Parathyroid adenoma (tissue), 2 donors: Measurements from ENCODE around the gene ZFPL1.

Source experiments
- H2AFZ ChIP-seq: fragments of 300-600 bp; sonication (generic); one replicate; pipeline ENCODE4 v1.7.0; 2017; ENCODE audit warnings: antibody characterized with exemption, mild to moderate bottlenecking
- H3K27ac ChIP-seq: fragments of 300-600 bp; sonication (generic); one replicate; pipeline ENCODE4 v1.7.0; 2017
- H3K27me3 ChIP-seq: fragments of 300-600 bp; sonication (generic); one replicate; pipeline ENCODE4 v1.7.0; 2017; ENCODE audit warnings: low read length; ENCODE audit not compliant: control insufficient read depth, insufficient read depth
- H3K36me3 ChIP-seq: fragments of 300-600 bp; sonication (generic); one replicate; pipeline ENCODE4 v1.7.0; 2017; ENCODE audit warnings: low read length; ENCODE audit not compliant: control insufficient read depth, insufficient read depth
- H3K4me1 ChIP-seq: fragments of 300-600 bp; sonication (generic); one replicate; pipeline ENCODE4 v1.7.0; 2017; ENCODE audit warnings: control low read depth
- H3K4me2 ChIP-seq: fragments of 300-600 bp; sonication (generic); one replicate; pipeline ENCODE4 v1.7.0; 2017; ENCODE audit warnings: low read length
- H3K4me3 ChIP-seq: fragments of 300-600 bp; sonication (generic); one replicate; pipeline ENCODE4 v1.7.0; 2017; ENCODE audit warnings: low read depth, low read length
- H3K79me2 ChIP-seq: fragments of 300-600 bp; sonication (generic); one replicate; pipeline ENCODE4 v1.7.0; 2017; ENCODE audit warnings: control low read depth
- H3K9ac ChIP-seq: fragments of 300-600 bp; sonication (generic); one replicate; pipeline ENCODE4 v1.7.0; 2017; ENCODE audit warnings: mild to moderate bottlenecking
- H3K9me3 ChIP-seq: fragments of 300-600 bp; sonication (generic); one replicate; pipeline ENCODE4 v1.7.0; 2017; ENCODE audit warnings: low read length; ENCODE audit not compliant: control insufficient read depth
- CTCF ChIP-seq: fragments of 300-600 bp; sonication (generic); IDR thresholded peaks from one replicate; pipeline ENCODE4 v1.7.0; 2017; ENCODE audit warnings: antibody characterized with exemption, mild to moderate bottlenecking
- donor health status: primary hyperparathyroidism.

The ZFPL1 gene

GRCh38 chr11:65095974-65096806, 12.2 kb downstream of the ZFPL1 start, which contains the start of gene VPS51:
Gene VPS51 (plus strand): TSS chr11:65096214. CDS start chr11:65096251, 37 bp downstream.
- peak within 1 kb of the TSS; percentile 76 for H3K4me3 ChIP-seq
- peak within 1 kb of the TSS; percentile 99 for H2AFZ ChIP-seq
- peak within 1 kb of the TSS; percentile 76 for H3K4me2 ChIP-seq
- H3K4me1 ChIP-seq: peaks cover 7% of the 10 kb centered on the region
- H3K9ac ChIP-seq: peak within 1 kb of the TSS; percentile 76
- H3K79me2 ChIP-seq: peaks cover 15% of the 10 kb centered on the region
- TF ChIP-seq CTCF: no peak
- peak within 1 kb of the TSS; percentile 91 for H3K27ac ChIP-seq
- no peaks in the 10 kb centered on the region for H3K27me3 ChIP-seq
- no peaks in the 10 kb centered on the region for H3K9me3 ChIP-seq
- no peaks in the 10 kb centered on the region for H3K36me3 ChIP-seq

- peak overlapping the region; percentile 91 for H3K27ac ChIP-seq
- peak overlapping the region; percentile 46 for H3K4me3 ChIP-seq
- peak overlapping the region; percentile 76 for H3K4me2 ChIP-seq
- no peaks in the 10 kb centered on the region for H3K9me3 ChIP-seq
- TF ChIP-seq CTCF: no peak
- H3K27me3 ChIP-seq: no peaks in the 10 kb centered on the region
- no peaks in the 10 kb centered on the region for H3K36me3 ChIP-seq
- peaks cover 7% of the 10 kb centered on the region for H3K4me1 ChIP-seq
- H3K9ac ChIP-seq: no peak overlapping the region
- H2AFZ ChIP-seq: peak overlapping the region; percentile 99
- peaks cover 15% of the 10 kb centered on the region for H3K79me2 ChIP-seq
These were observed 12.9 kb downstream of the ZFPL1 start for GRCh38 chr11:65096926-65097325.

- no peak for TF ChIP-seq CTCF
- Histone ChIP-seq H3K79me2 (peaks cover 15% of the 10 kb centered on the region), H2AFZ (no peak overlapping the region), H3K27ac (no peak overlapping the region), H3K4me2 (no peak overlapping the region), H3K9ac (no peak overlapping the region), H3K4me3 (no peak overlapping the region), H3K4me1 (peaks cover 10% of the 10 kb centered on the region), H3K36me3 (no peaks in the 10 kb centered on the region), H3K27me3 (no peaks in the 10 kb centered on the region), H3K9me3 (no peaks in the 10 kb centered on the region)
These were observed 16.8 kb downstream of the ZFPL1 start for GRCh38 chr11:65100674-65101350.

GRCh38 chr11:65102142-65103095, 18.4 kb downstream of the ZFPL1 start:
- TF ChIP-seq CTCF: no peak
- Histone ChIP-seq H3K36me3 (no peaks in the 10 kb centered on the region), H3K27me3 (no peaks in the 10 kb centered on the region), H3K4me1 (peaks cover 6% of the 10 kb centered on the region), H3K4me2 (no peak overlapping the region), H3K9me3 (no peaks in the 10 kb centered on the region), H3K79me2 (peaks cover 9% of the 10 kb centered on the region), H3K27ac (no peak overlapping the region), H3K4me3 (no peak overlapping the region), H2AFZ (no peak overlapping the region), H3K9ac (no peak overlapping the region)
